HCT116 (cell line): ENCODE measurements around the gene LMNA. TPM values are rescaled to one million over a fixed set of nuclear protein-coding genes. Genes with fewer than 3 reads are reported as not detected.

Source experiments
- ATAC-seq: fragments of 200-7000 bp; cut with Tn5 transposase; 2 replicates; pipeline ENCODE4 v1.9.1; 2020; ENCODE audit warnings: mild to moderate bottlenecking, moderate library complexity
- BruUV-seq: library from RNA; stranded (reverse); fragments of 400-500 nt; replicated peaks from 2 replicates; lab custom pipeline; 2021; lab: Mats Ljungman, UMichigan
- CTCF ChIA-PET: fragments of 300-600 bp; sonication (Branson Sonifier 250); formaldehyde crosslinking; loops from one replicate; lab custom pipeline; 2021; ENCODE audit warnings: antibody characterized with exemption; lab: Charles Lee
- POLR2A ChIA-PET: fragments of 300-600, 350-600 bp; sonication (Branson Sonifier 250); formaldehyde crosslinking; loops from one replicate; lab custom pipeline; 2021; ENCODE audit warnings: antibody characterized with exemption; lab: Charles Lee
- RAD21 ChIA-PET, 2 experiments: fragments of 300-600 bp; sonication (Branson Sonifier 250); formaldehyde crosslinking; loops; one replicate each; lab custom pipeline; 2023; ENCODE audit warnings: low total read pairs in 2 of 2; ENCODE audit not compliant: uncharacterized antibody in 2 of 2, unreplicated experiment in 2 of 2, low non-redundant PET in 1 of 2; lab: Charles Lee
- DNase-seq: peaks from one replicate; pipeline ENCODE4 v3.0.0-alpha.2; 2010; ENCODE audit warnings: low read depth, low spot score
- H2AFZ ChIP-seq: fragments of 200-600 bp; shearing (Covaris generic), sonication (generic); 2 replicates; pipeline ENCODE4 v1.6.1; 2017; ENCODE audit warnings: low read depth, mixed run types, mixed read lengths, antibody characterized with exemption, low read length; ENCODE audit not compliant: poor library complexity, severe bottlenecking
- H3K27ac ChIP-seq: 2 replicates; pipeline ENCODE4 v1.5.1; 2012; ENCODE audit warnings: low read depth, low read length
- H3K27me3 ChIP-seq: fragments of 200-600 bp; sonication (generic); 2 replicates; pipeline ENCODE4 v1.6.1; 2016; ENCODE audit warnings: mixed run types, low read length, mixed read lengths; ENCODE audit not compliant: insufficient read depth
- H3K36me3 ChIP-seq, 2 experiments: fragments of 200-500 bp in 1 of 2; fragments of 200-600 bp in 1 of 2; sonication (Bioruptor generic) in 1 of 2; sonication (generic) in 1 of 2; 2 replicates each; pipeline versions ENCODE4 v1.5.1 to v1.6.1; 2014 to 2016; ENCODE audit warnings: low read length in 2 of 2, inconsistent platforms in 1 of 2, mixed read lengths in 1 of 2, mixed run types in 1 of 2; ENCODE audit not compliant: insufficient read depth in 2 of 2, control insufficient read depth in 1 of 2
- H3K4me1 ChIP-seq, 2 experiments: fragments of 200-600 bp in 1 of 2; sonication (generic) in 1 of 2; 2 replicates each; pipeline versions ENCODE4 v1.5.1 to v1.6.1; 2012 to 2017; ENCODE audit warnings: low read length in 2 of 2, inconsistent platforms in 1 of 2, mild to moderate bottlenecking in 1 of 2, mixed read lengths in 1 of 2, mixed run types in 1 of 2, moderate library complexity in 1 of 2; ENCODE audit not compliant: insufficient read depth in 2 of 2, control insufficient read depth in 1 of 2
- H3K4me2 ChIP-seq: fragments of 200-600 bp; sonication (generic); 2 replicates; pipeline ENCODE4 v1.6.1; 2017; ENCODE audit warnings: mixed run types, low read length, mixed read lengths
- H3K4me3 ChIP-seq, 2 experiments: fragments of 200-600 bp in 1 of 2; sonication (generic) in 1 of 2; replicated peaks in 1 of 2; 2 replicates each; pipeline ENCODE4 v1.5.1; 2011 to 2016; ENCODE audit warnings: low read length in 2 of 2, control low read depth in 1 of 2, low read depth in 1 of 2, mild to moderate bottlenecking in 1 of 2, mixed read lengths in 1 of 2, mixed run types in 1 of 2
- H3K79me2 ChIP-seq: fragments of 200-600 bp; sonication (generic); 2 replicates; pipeline ENCODE4 v1.6.1; 2017; ENCODE audit warnings: mild to moderate bottlenecking, mixed run types, low read length, moderate library complexity, mixed read lengths; ENCODE audit not compliant: insufficient read depth
- H3K9ac ChIP-seq: fragments of 200-600 bp; sonication (generic); 2 replicates; pipeline ENCODE4 v1.6.1; 2016; ENCODE audit warnings: low read length, mixed read lengths
- H3K9me2 ChIP-seq: fragments of 200-600 bp; sonication (generic), shearing (Covaris generic); 2 replicates; pipeline ENCODE4 v1.6.1; 2017; ENCODE audit warnings: mixed run types, mild to moderate bottlenecking, moderate library complexity; ENCODE audit not compliant: insufficient read depth
- H3K9me3 ChIP-seq, 2 experiments: fragments of 200-500 bp in 1 of 2; fragments of 200-600 bp in 1 of 2; sonication (Bioruptor generic) in 1 of 2; sonication (generic) in 1 of 2; 2 replicates each; pipeline ENCODE4 v1.6.1; 2014 to 2017; ENCODE audit warnings: low read length in 2 of 2, mixed read lengths in 2 of 2, inconsistent platforms in 1 of 2, low read depth in 1 of 2, mild to moderate bottlenecking in 1 of 2, mixed run types in 1 of 2, moderate library complexity in 1 of 2; ENCODE audit not compliant: control insufficient read depth in 1 of 2, insufficient read depth in 1 of 2
- H4K20me1 ChIP-seq: fragments of 200-600 bp; sonication (generic), shearing (Covaris generic); 2 replicates; pipeline ENCODE4 v1.6.1; 2017; ENCODE audit warnings: mixed run types, mild to moderate bottlenecking, moderate library complexity; ENCODE audit not compliant: insufficient read depth
- CTCF ChIP-seq, 3 experiments: fragments of 200-600 bp in 1 of 3; sonication (generic) in 1 of 3; IDR thresholded peaks in 2 of 3; conservative IDR thresholded peaks in 1 of 3; 2 replicates each; pipeline ENCODE4 v1.5.1; 2012 to 2017; ENCODE audit warnings: low read depth in 2 of 3, low read length in 2 of 3, antibody characterized with exemption in 1 of 3, borderline replicate concordance in 1 of 3, control low read depth in 1 of 3, mild to moderate bottlenecking in 1 of 3, mixed read lengths in 1 of 3, mixed run types in 1 of 3, moderate library complexity in 1 of 3; ENCODE audit not compliant: insufficient read depth in 1 of 3
- EGR1 ChIP-seq: IDR thresholded peaks from 2 replicates; pipeline ENCODE4 v1.6.1; 2012; ENCODE audit warnings: low read depth
- ELF1 ChIP-seq: IDR thresholded peaks from 2 replicates; pipeline ENCODE4 v1.6.1; 2012; ENCODE audit warnings: low read depth, borderline replicate concordance
- EZH2 ChIP-seq: fragments of 200-600 bp; sonication (generic); IDR thresholded peaks from 2 replicates; pipeline ENCODE4 v1.6.1; 2017; ENCODE audit warnings: antibody characterized with exemption, mixed run types
- FOSL1 ChIP-seq: IDR thresholded peaks from 2 replicates; pipeline ENCODE4 v1.6.1; 2012; ENCODE audit warnings: low read depth
- POLR2AphosphoS5 ChIP-seq: IDR thresholded peaks from 2 replicates; pipeline ENCODE4 v1.6.1; 2011; ENCODE audit warnings: mild to moderate bottlenecking, low read depth, low read length, moderate library complexity
- RAD21 ChIP-seq: IDR thresholded peaks from 2 replicates; pipeline ENCODE4 v1.6.1; 2012; ENCODE audit warnings: low read depth, mild to moderate bottlenecking
- SIN3A ChIP-seq: IDR thresholded peaks from 2 replicates; pipeline ENCODE4 v1.6.1; 2012; ENCODE audit warnings: low read depth
- SRF ChIP-seq: IDR thresholded peaks from 2 replicates; pipeline ENCODE4 v1.6.1; 2012; ENCODE audit warnings: low read depth
- TCF7L2 ChIP-seq: IDR thresholded peaks from 2 replicates; pipeline ENCODE4 v1.7.0; 2011; ENCODE audit warnings: borderline replicate concordance, inconsistent platforms; ENCODE audit not compliant: insufficient read depth, insufficient read length; ENCODE audit errors: extremely low read depth
- YY1 ChIP-seq: IDR thresholded peaks from 2 replicates; pipeline ENCODE4 v1.6.1; 2011; ENCODE audit warnings: low read length, low read depth, moderate library complexity, mild to moderate bottlenecking; ENCODE audit not compliant: insufficient replicate concordance; ENCODE audit errors: extremely low read depth
- ZFX ChIP-seq: fragments of 450-650 bp; IDR thresholded peaks from 2 replicates; pipeline ENCODE4 v1.6.1; 2017
- intact Hi-C: fragments of 100-400 bp; cut with micrococcal nuclease; formaldehyde crosslinking; loops from 2 replicates; pipeline ENCODE4 v1.10.0; 2022
- total RNA-seq: library from RNA; stranded (reverse); gene quantifications from one replicate; pipeline ENCODE4 v1.2.1, GENCODE V29; 2021; ENCODE audit not compliant: unreplicated experiment
- TF ChIP-seq, protein P1 (sequence below): IDR thresholded peaks from 2 replicates; pipeline ENCODE4 v1.6.1; 2012
- TF ChIP-seq, protein P2 (sequence below): IDR thresholded peaks from 2 replicates; pipeline ENCODE4 v1.6.1; 2012

LMNA gene
- total RNA-seq, 1 experiment from 2014 or later: 528 TPM

DNA sequence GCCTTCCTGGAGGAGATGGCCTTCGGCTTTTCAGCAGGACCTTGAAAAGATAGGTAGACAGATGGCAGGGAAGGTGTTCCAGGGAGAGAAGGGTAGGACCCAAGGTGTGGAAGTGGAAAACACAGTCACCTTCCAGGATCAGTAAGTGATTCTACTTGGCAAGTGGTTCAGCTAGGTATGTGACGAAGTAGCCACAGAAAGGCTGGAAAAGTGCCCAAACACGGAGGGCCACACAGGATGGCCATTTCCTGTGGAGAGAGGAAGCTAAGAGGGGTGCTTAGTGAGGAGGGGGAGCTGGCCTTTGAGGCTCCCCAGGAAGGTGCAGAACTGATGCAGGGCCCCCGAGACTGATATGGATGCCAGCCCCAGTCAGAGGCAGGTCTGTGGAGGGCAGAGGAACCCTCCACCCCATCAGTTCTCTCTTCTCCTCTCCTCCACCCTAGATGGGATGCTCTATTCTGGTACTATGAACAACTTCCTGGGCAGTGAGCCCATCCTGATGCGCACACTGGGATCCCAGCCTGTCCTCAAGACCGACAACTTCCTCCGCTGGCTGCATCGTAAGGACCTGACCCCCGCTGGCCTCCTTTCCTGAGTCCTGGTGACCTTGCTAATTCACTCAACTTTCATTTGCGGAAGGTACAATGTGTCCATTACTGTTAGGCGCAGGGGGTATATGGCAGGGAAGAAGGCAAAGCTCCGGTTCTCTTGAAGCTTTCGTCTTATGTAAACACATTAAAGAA lies 45.7 kb downstream of the LMNA start:
- no TSS peak for BruUV-seq
- Histone ChIP-seq H3K36me3 (no peaks in the 10 kb centered on the region), H3K9ac (no peak overlapping the region), H3K9me3 (no peaks in the 10 kb centered on the region), H3K4me1 (no peaks in the 10 kb centered on the region), H2AFZ (no peak overlapping the region), H4K20me1 (no peaks in the 10 kb centered on the region), H3K79me2 (no peaks in the 10 kb centered on the region), H3K4me3 (no peak overlapping the region), H3K9me2 (no peaks in the 10 kb centered on the region), H3K4me2 (no peak overlapping the region), H3K27ac (no peak overlapping the region), H3K27me3 (0 out of 2 replicates have a peak, but pooled peaks cover 6% of the 10 kb centered on the region)
- DNase-seq (no peak), ATAC-seq (no peak)
- ChIA-PET RAD21 (no interaction called here), POLR2A (interaction anchor here (0.7 kb wide), 1 partner anchor 64 kb away, joined by 3 read pairs; no protein-coding TSS in a partner anchor), CTCF (no interaction called here)
- no peak for TF ChIP-seq CTCF (IDR thresholded peaks at IDR 0.05 in 2 of 3, conservative IDR thresholded peaks at IDR 0.05 in 1 of 3; ENCODE audit: borderline replicate concordance in 1 of 3, insufficient read depth in 1 of 3, low read depth in 2 of 3, low read length in 2 of 3)
- TF ChIP-seq TCF7L2: no peak
- no peak for TF ChIP-seq EGR1
- no peak for TF ChIP-seq ELF1
- intact Hi-C loops: no loop called here

DNA sequence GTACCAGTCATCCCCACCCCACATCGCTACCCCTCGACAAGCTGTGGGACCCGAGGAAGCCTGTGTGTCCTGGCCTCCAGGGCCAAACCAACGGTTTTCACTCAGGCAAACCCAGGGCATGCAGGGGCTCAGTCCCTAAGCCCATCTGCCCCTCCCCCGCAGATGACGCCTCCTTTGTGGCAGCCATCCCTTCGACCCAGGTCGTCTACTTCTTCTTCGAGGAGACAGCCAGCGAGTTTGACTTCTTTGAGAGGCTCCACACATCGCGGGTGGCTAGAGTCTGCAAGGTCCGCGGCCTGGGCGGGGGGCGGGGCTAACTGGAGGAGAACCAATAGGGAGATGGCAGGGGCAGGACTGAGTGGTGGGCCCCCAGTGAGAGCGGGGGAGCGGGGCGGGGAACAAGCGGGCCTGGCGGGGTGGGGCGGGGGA lies 46.2 kb downstream of the LMNA start:
- Histone ChIP-seq H3K27me3 (0 out of 2 replicates have a peak, but pooled peaks cover 6% of the 10 kb centered on the region), H4K20me1 (no peaks in the 10 kb centered on the region), H3K9ac (no peak overlapping the region), H3K79me2 (no peaks in the 10 kb centered on the region), H3K36me3 (no peaks in the 10 kb centered on the region), H3K27ac (no peak overlapping the region), H3K4me3 (no peak overlapping the region), H3K4me1 (no peaks in the 10 kb centered on the region), H3K4me2 (no peak overlapping the region), H3K9me3 (no peaks in the 10 kb centered on the region), H2AFZ (no peak overlapping the region), H3K9me2 (no peaks in the 10 kb centered on the region)
- DNase-seq (no peak), ATAC-seq (no peak)
- TF ChIP-seq, protein P1, sequence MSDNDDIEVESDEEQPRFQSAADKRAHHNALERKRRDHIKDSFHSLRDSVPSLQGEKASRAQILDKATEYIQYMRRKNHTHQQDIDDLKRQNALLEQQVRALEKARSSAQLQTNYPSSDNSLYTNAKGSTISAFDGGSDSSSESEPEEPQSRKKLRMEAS: no peak
- no peak for TF ChIP-seq SRF
- no peak for TF ChIP-seq YY1
- no peak for TF ChIP-seq EGR1
- TF ChIP-seq ZFX: no peak
- no peak for TF ChIP-seq EZH2
- no peak for TF ChIP-seq POLR2AphosphoS5
- no peak for TF ChIP-seq RAD21
- TF ChIP-seq, protein P2, sequence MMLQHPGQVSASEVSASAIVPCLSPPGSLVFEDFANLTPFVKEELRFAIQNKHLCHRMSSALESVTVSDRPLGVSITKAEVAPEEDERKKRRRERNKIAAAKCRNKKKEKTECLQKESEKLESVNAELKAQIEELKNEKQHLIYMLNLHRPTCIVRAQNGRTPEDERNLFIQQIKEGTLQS: no peak
- TF ChIP-seq FOSL1: no peak
- TF ChIP-seq SIN3A: no peak
- no peak for TF ChIP-seq TCF7L2
- no peak for TF ChIP-seq ELF1
- BruUV-seq: no TSS peak
- intact Hi-C loops: no loop called here
- RAD21 ChIA-PET: no interaction called here
- POLR2A ChIA-PET: no interaction called here
- CTCF ChIA-PET: no interaction called here
